HEK293T (cell line): Measurements from ENCODE around the gene STXBP1.

Source experiments
- CTCF ChIA-PET: fragments of 350-600 bp; formaldehyde crosslinking; extraction: SDS; loops from one replicate; lab custom pipeline; 2021; ENCODE audit warnings: antibody characterized with exemption, inconsistent platforms; lab: Yijun Ruan, JAX
- POLR2A ChIA-PET: fragments of 350-600 bp; formaldehyde crosslinking; extraction: SDS; loops from one replicate; lab custom pipeline; 2020; ENCODE audit warnings: antibody characterized with exemption, inconsistent platforms; lab: Yijun Ruan, JAX
- DNase-seq: peaks from one replicate; pipeline ENCODE4 v3.0.0; 2012; ENCODE audit warnings: mixed read lengths; ENCODE audit errors: extremely low spot score
- ARNT ChIP-seq: fragments of 450-650 bp; IDR thresholded peaks from 2 replicates; pipeline ENCODE4 v1.6.1; 2017; ENCODE audit warnings: mild to moderate bottlenecking
- BHLHE40 ChIP-seq: fragments of 450-650 bp; IDR thresholded peaks from 2 replicates; pipeline ENCODE4 v1.6.1; 2016; ENCODE audit warnings: mild to moderate bottlenecking, moderate library complexity, borderline replicate concordance
- CTBP1 ChIP-seq: fragments of 450-650 bp; IDR thresholded peaks from 2 replicates; pipeline ENCODE4 v1.6.1; 2016; ENCODE audit warnings: borderline replicate concordance
- ELF4 ChIP-seq: fragments of 450-650 bp; IDR thresholded peaks from 2 replicates; pipeline ENCODE4 v1.6.1; 2017; ENCODE audit warnings: antibody characterized with exemption
- FOXA1 ChIP-seq: fragments of 450-650 bp; IDR thresholded peaks from 2 replicates; pipeline ENCODE4 v1.6.1; 2016; ENCODE audit warnings: mild to moderate bottlenecking
- FOXK2 ChIP-seq: fragments of 450-650 bp; IDR thresholded peaks from 2 replicates; pipeline ENCODE4 v1.6.1; 2016; ENCODE audit warnings: mild to moderate bottlenecking
- FOXM1 ChIP-seq: fragments of 450-650 bp; IDR thresholded peaks from 2 replicates; pipeline ENCODE4 v1.6.1; 2017; ENCODE audit warnings: mild to moderate bottlenecking, borderline replicate concordance
- HDGF ChIP-seq: fragments of 450-650 bp; IDR thresholded peaks from 2 replicates; pipeline ENCODE4 v1.6.1; 2017; ENCODE audit warnings: antibody characterized with exemption, borderline replicate concordance
- LEF1 ChIP-seq: fragments of 450-650 bp; IDR thresholded peaks from 2 replicates; pipeline ENCODE4 v1.6.1; 2017; ENCODE audit warnings: mild to moderate bottlenecking, borderline replicate concordance
- NFRKB ChIP-seq: fragments of 450-650 bp; IDR thresholded peaks from 2 replicates; pipeline ENCODE4 v1.6.1; 2016; ENCODE audit warnings: mild to moderate bottlenecking, moderate library complexity
- PKNOX1 ChIP-seq: fragments of 450-650 bp; IDR thresholded peaks from 2 replicates; pipeline ENCODE4 v1.6.1; 2016
- SP1 ChIP-seq: fragments of 450-650 bp; IDR thresholded peaks from 2 replicates; pipeline ENCODE4 v1.6.1; 2017
- TARDBP ChIP-seq: fragments of 450-650 bp; IDR thresholded peaks from 2 replicates; pipeline ENCODE4 v1.6.1; 2016
- ZNF384 ChIP-seq: fragments of 450-650 bp; IDR thresholded peaks from 2 replicates; pipeline ENCODE4 v1.6.1; 2016

Gene STXBP1

GRCh38 chr9:127626752-127627493 lies 14.8 kb downstream of the STXBP1 start:
- TF ChIP-seq CTBP1, result no peak
- no peak for TF ChIP-seq PKNOX1
- no peak for TF ChIP-seq LEF1
- TF ChIP-seq FOXK2, result no peak
- TF ChIP-seq ARNT, result no peak
- no peak for TF ChIP-seq NFRKB
- no peak for TF ChIP-seq HDGF
- TF ChIP-seq ZNF384, result no peak
- no peak for TF ChIP-seq BHLHE40
- CTCF ChIA-PET, result no interaction called here
- DNase-seq, result no peak
- POLR2A ChIA-PET, result interaction anchor here (1.0 kb wide), 1 partner anchor 272 kb away, joined by 3 read pairs; the partner anchor contains the start of gene ST6GALNAC6

- DNase-seq, result no peak
- ChIA-PET CTCF (no interaction called here), POLR2A (interaction anchor here (1.0 kb wide), 1 partner anchor 272 kb away, joined by 3 read pairs; the partner anchor contains the start of gene ST6GALNAC6)
- TF ChIP-seq PKNOX1 (no peak), FOXK2 (no peak)
Observed at GRCh38 chr9:127627494-127627855, 15.4 kb downstream of the STXBP1 start.

- ChIA-PET POLR2A (interaction anchor here (1.9 kb wide), 1 partner anchor 20 kb away, joined by 4 read pairs; no protein-coding TSS in a partner anchor), CTCF (no interaction called here)
- no peak for TF ChIP-seq ZNF384
- peak; percentile 75 for TF ChIP-seq PKNOX1
- no peak for DNase-seq
Observed at GRCh38 chr9:127628758-127629467, 16.8 kb downstream of the STXBP1 start.

GRCh38 chr9:127629468-127630081 lies 17.5 kb downstream of the STXBP1 start:
- CTCF ChIA-PET, result no interaction called here
- no peak for DNase-seq
- POLR2A ChIA-PET, result interaction anchor here (1.9 kb wide), 1 partner anchor 21 kb away, joined by 4 read pairs; no protein-coding TSS in a partner anchor
- TF ChIP-seq HDGF (no peak), ELF4 (no peak), NFRKB (no peak), BHLHE40 (no peak), FOXA1 (no peak), ZNF384 (no peak), FOXK2 (no peak), FOXM1 (no peak), CTBP1 (no peak), TARDBP (no peak), PKNOX1 (no peak), SP1 (no peak), LEF1 (no peak)

- ChIA-PET CTCF (no interaction called here), POLR2A (no interaction called here)
- no peak for TF ChIP-seq PKNOX1
- DNase-seq, result no peak
Observed at GRCh38 chr9:127633216-127633862, 21.3 kb downstream of the STXBP1 start.

GRCh38 chr9:127634021-127634420 lies 21.9 kb downstream of the STXBP1 start:
- no peak for DNase-seq
- ChIA-PET POLR2A (no interaction called here), CTCF (interaction anchor here (0.7 kb wide), 1 partner anchor 91 kb away, joined by 3 read pairs; no protein-coding TSS in a partner anchor)
- TF ChIP-seq ARNT (no peak), TARDBP (no peak), HDGF (no peak), FOXK2 (no peak)
